ENCODE data around the gene PLA2G6.
A peak's percentile ranks its signal among the peaks of the same experiment; 100 is the strongest.

PLA2G6 gene

DNA sequence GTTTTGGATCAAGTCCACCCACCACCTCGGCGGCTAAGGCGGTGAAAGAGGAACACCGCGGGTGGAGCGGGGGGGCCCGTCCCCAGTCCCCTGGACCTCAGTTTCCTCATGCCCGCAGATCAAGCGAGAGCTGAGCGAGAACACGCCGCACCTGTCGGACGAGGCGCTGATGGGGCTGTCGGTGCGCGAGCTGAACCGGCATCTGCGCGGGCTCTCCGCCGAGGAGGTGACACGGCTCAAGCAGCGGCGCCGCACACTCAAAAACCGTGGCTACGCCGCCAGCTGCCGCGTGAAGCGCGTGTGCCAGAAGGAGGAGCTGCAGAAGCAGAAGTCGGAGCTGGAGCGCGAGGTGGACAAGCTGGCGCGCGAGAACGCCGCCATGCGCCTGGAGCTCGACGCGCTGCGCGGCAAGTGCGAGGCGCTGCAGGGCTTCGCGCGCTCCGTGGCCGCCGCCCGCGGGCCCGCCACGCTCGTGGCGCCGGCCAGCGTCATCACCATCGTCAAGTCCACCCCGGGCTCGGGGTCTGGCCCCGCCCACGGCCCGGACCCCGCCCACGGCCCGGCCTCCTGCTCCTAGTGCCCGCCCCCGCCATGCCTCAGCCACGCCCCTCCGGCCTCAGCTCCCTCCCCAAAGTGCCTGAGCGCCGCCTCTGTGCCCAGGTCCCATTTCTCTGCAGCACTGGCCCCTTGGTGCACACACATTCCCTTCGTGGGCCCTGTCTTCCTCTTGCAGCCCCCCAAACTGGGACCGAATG is 32.8 kb upstream of the PLA2G6 start:
- DNase-seq: peak; percentile 73

DNA sequence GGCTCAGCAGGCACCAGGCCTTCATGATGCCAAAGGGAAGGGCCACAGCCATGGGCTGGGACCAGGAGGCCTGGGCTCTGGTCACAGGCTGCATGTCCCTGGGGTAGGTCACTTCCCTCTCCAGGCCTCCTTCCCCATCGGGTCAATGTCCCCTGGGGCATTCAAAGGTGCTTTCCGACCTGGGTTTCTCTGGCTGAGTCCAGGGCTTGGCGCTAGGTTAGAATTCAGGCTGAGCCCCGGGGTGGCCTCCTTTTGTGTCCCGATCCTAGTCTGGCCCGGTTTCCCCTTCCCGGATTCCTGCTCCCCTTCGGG is 32.3 kb upstream of the PLA2G6 start:
- no peak for DNase-seq

DNA sequence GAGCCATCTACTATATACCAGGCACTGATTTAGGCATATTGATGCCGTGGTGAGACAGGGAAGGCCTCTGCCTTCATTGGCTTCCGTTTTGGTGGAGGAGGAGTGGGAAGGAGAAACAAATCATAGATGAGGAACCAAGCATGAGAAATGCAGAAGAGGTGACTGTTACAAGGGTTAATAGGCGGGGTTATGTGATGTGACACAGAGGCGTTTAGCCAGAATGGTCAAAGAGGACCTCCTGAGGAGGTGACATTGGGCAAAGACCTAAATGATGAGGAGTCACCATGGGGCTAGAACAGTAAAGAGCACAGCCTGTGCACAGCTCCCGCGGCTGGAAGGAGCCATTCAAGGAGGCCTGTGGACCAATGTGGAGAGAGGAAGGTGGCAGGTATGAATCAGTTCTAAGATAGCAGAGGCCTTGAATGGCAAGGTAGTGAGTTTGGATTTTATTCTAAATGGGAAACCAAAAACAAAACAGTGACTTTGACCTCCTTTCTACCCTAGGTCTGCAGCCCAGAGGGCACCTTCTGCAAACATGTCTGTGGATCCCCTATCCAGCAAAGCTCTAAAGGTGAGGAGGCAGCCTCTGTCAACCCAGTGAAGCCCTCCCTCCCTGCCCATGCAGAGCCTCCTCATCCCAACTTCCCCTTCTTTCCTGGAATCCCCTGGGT is 31.8 kb upstream of the PLA2G6 start:
- DNase-seq: no peak

DNA sequence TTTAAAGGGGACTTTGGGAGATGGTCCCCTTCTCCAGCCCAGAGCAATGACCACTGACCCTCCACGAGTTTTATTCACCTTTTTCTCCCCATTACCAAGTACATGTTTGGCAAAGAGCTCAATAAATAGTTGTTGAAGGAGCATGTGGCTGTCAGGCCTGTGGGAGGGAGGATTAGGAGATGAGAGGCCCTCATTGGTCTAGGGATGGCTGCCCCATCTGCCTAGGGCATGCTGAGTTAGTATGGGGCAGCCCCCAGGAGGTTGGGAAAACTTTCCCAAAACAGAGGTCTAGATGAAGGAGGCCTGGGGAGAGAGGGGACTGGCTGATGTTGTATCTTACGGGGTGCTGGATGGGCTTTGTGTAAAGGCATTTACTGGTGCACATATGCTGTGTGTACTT is 30.8 kb upstream of the PLA2G6 start:
- DNase-seq: no peak

DNA sequence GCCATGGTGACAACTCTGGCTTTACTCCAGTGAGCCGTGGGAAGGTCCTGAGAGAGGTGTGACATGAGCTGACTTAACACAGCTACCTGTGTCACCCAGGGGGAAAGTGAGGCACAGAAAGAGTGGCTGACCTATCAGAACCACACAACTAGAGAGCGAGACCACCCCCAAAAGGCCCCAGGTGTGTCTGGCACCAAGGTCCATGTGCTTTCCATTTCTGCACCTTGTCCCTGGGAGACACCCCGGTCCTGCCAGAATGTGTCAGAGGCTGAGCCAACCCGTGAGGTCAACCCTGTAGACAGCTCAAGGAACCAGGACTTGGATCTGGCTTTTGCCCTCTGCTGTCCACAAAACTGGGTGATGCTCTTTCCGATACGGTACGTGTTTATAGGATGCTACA is 29.9 kb upstream of the PLA2G6 start:
- no peak for DNase-seq

DNA sequence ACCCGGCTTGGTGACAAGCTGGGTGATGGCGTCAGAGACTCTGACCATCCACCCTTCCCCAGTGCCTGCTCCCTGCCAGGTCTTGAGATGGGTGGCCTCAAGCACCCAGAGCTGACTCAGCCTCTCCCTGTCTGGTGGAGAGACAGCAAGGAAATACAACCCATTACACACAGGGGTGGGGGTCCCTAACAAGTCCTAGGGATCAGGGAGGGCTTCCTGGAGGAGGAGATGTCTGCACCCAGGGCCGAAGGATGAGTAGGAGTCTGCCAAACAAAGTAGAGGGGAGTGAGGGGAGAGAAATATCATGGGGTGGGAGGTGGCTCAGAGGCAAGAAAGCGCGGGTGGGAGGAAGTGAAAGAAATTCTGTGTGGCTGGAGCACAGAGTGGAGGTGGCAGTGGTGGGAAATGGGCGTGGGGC is 26.9 kb upstream of the PLA2G6 start:
- DNase-seq: no peak

DNA sequence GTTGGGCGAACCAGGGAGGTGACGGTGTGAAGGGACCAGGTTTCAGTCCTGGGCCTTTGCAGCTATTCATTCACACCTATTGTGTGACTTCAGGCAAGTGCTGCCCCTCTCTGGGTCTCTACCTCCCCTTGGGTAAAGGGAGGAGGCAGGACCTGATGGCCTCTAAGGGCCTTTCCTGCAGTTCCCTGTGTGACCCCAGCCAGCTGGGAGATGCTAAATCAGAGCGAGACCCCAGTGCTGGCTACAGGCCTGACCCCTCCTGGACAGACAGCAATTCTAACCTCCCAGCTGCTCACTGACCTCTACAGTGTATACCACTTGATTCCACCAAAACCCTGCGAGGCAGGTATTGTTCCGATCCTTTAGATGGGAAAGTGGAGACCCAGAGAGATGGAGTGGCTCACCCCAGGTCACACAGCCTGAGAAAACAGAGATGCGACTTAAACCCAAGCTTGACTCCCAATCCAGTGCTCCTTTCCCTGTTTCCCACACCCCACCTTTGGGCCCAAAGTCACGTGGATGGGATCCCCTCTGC is 26.3 kb upstream of the PLA2G6 start:
- no peak for DNase-seq

DNA sequence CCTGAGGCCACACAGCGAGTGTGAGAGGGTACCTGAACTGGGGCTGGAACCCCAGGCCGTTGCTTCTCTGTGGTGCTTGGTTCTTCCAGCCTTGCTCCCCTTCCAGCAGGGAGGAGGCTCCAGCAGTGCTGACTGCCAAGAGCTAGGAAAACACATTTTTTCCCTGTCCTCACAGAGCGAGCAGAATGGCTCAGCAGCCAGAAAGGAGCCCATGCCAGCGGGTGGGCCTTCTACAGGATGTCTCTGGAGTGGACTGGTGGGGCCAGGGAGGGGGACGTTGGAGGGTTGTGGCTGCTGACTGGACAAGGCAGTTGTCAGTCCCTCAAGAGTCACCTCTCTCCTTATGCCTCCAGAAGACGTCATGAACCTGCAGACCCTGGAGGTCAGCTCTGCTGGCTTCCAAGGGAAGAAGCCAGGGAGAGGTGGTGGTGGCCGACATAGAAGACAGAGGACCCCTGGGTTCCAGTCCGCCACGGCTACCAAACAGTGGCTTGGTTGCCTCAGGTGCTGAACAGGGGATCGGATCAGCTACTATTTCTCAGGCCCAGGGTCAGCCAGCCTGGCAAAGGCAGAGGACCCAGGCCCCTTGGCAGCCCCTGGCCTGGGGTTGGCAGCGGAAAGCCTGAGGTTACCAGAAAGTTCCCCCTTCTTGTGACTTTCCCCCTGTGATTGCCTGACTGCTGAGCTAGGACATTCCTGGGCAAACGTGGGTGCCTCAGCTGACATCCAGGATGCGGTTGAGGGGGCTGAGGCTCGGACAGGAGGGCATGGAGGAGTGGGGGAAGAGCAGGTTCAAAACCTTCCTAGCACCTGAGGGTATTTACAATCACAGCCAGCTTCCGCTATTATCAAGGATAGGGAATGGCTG is 23.9 kb upstream of the PLA2G6 start:
- peak; percentile 83 for DNase-seq

DNA sequence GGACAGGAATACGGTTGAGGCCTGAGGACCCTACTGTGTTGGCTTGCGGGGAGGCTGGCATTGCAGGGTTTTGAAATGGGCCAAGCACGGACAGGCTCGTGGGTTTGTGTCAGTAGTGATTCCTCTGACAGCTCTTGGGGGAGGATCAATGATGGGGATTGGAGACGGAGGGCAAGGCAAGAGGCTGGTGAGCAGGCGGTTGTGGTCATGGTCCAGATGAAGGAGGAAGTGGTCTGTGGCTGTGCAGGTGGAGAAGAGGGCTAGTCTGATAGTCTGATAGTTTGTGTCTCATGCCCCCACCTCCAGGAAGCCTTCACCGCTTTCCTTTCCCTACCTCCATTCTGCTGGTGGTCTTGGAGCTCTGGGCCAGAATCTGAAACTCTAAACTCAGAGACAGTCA is 23.2 kb upstream of the PLA2G6 start:
- no peak for DNase-seq

DNA sequence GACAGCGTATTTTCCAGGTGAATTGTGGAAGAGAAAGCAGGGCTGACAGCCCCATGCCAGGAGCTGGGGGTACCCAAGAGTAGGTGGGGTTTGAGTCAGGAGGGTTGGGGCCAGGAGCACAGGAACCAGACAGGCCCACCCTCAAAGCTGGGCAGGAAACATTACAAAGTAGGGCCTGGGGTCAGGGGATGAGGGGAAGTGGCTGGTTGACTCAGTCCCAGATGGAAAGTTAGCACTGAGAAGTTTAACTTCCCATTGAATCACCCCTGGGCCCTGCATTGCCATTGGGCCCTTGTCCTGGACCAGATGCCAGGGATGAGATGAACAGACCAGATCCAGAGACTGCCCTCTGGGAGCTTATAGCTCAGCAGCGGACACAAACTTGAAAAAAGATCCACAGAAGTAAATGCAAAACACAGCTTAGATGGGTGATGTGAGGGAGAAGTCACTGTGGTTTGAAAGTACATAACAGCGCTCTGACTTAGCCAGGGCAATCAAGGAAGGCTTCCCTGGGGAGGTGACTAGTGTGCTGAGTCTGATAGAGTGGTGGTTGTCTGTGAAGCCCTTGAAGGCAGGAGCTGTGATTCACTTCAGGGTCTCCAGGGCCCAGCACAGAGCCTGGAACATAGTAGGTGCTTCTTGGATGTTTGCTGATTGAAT is 22.4 kb upstream of the PLA2G6 start:
- peak; percentile 54 for DNase-seq

DNA sequence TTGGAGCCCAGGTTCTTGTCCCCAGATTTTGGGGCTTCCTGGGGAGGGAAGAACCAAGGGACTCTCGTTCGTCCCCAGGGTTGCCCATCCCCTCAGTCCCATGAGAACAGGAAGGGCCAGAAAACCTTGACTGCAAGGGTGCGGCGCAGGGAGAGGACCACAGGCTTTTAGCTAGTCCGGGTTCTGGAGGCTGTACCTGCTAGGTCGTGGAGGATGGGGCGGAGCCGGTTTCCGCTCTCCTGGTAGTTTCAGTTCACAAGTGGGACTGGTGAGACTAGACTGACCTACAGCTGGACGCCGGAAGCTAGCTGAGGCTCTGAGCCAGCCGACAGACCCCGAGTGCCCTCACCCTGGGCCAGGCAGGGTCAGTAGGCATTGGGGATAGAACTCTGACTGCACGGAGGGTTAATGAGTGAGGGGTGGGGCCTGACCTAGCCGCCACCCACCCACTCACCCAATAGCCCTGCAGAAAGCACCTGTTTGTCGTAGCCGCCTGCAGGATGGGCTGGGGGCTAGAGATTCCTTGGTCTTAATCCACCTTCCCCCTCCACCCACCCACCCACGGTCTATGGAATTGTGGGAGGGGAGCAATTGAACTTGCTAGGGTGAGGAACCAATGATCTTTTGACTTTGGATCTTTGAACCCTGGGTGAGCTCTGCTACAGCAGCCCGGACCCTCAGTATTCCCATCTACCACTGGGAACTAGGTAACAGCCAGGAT is 21.6 kb upstream of the PLA2G6 start:
- DNase-seq: no peak

DNA sequence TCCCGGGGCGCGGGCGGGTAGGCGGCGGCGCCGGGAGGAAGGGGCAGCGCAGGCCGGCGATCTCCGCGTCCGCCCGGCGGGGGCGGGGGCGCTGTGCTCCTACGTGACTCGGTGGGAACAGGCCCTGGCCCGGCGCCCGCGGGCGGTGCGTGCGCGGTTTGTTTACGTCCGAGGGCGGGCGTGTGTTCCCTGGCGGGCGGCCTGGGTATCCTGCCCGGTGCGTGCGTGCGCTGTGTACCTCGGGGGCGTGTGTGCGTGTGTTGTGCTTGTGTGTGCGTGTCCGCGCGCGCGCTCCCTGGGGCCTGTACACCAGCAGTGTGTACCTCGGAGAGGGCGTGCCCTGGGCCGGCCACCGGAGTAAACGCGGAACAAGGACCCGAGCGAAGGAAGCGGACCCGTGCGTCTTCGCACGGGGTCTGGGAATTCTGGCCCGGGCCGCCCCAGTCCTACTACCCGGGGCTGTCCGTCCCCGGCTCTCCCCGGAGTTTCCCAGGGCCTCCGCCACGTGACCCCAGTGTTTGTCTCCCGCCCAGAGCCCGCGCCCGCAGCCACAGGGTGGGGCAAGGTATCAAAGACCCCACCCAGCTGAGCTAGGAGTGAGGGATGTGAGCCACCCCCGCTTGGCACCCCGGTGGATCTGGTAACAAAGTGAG is 20.9 kb upstream of the PLA2G6 start:
- peak; percentile 79 for DNase-seq

DNA sequence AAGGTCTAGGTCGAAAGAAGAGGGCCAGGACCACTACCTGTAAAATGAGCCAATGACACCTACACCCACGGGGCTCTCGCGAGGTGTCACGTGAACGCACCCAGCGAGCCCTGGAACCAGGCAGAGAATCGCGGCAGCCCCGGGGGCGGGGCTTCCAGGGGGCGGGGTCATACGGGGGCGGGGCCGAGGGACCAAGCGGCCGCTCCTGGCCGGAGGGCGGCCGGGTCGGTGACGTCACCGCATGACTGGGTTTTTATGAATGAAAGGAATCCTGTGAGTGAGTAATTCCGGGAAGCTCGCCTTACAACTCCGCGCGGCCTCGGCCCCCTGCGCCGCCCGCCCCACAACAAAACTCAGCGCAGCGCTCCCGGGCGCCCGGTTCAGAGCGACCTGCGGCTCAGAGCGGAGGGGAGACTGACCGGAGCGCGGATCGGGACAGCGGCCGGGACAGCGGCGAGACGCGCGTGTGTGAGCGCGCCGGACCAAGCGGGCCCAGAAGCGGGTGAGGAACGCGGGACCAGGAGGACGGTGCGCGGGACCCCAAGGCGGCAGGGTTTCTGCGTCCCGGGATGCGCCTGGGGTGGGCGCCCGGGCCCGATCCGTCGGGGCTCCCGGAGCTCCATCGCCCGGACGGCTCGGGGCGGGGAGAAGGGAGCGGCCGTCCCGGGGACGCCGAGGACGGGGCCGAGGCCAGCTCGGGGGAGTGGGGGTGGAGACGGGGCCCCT is 20.2 kb upstream of the PLA2G6 start, which contains the start of gene MAFF:
MAFF (plus strand) TSS at position 284 of the 726 bp plus-strand sequence. CDS start 11,860 bp downstream, outside the sequence.
- DNase-seq: peak; percentile 97

DNA sequence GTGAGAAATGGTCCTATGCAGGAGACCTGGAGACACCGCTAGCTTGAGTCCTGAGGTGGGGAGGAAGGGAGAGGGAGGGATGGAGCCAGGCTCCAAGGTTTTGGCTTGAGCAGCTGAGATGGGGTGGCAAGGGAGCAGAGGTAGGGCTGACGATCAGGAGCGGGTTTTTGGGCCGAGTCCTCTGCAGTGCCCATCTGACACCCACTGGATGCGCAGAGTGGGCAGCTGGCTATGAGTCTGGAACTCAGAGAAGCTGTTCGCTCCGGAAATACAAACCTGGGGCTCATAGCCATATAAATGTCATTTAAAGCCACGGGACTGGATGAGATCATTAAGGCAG is 19.7 kb upstream of the PLA2G6 start:
- DNase-seq: no peak

DNA sequence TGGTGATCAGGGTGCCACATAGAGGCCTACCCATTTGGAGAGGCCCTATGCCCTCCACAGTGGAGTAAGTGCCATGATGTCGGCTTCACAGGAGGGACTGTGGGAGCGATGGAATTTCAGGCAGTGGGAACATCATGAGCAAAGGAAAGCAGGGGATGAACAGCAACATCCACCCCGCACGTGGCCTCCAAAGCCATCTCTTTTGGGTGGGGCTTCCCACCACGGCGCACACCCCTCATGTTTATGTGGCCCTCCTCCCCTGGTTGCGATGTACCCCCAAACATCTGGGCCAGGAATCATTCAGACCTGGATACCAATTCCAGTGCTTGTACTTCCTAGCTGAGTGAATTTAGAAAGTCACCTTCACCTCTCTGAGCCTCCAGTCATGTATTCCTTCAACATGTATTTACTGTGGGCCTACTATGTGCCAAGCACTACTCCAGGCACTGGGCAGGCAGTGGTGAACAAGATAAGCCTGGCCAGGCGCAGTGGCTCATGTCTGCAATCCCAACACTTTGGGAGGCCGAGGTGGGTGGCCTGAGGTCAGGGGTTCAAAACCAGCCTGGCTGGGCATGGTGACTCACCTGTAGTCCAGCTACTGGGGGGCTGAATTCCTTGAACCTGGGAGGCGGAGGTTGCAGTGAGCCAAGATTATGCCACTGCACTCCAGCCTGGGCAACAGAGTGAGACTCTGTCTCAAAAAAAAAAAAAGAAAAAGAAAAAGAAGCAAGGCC is 18.4 kb upstream of the PLA2G6 start:
- no peak for DNase-seq

DNA sequence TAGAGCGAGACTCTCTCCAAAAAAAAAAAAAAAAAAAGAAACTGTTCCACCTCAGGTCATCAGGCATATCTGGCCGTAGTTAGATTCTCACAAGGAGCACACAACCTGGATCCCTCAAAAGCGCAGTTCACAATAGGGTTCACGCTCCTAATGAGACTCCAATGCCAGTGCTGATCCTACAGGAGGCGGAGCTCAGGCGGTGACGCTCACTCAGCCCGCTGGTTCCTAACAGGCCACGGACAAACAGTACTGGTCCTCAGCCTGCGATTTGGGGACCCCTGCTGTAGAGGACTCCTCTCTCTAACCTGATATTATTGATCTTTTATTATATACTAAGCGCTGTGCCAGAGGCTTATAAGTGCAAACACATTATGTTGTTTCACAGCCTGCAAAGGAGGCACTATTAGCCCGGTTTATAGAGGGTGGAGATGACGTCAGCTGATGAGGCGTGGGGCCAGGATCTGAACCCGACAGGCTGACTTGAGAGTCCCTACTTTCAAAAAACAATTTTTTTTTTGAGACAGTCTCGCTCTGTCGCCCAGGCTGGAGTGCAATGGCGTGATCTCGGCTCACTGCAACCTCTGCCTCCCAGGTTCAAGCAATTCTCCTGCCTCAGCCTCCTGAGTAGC is 15.3 kb upstream of the PLA2G6 start:
- no peak for DNase-seq

DNA sequence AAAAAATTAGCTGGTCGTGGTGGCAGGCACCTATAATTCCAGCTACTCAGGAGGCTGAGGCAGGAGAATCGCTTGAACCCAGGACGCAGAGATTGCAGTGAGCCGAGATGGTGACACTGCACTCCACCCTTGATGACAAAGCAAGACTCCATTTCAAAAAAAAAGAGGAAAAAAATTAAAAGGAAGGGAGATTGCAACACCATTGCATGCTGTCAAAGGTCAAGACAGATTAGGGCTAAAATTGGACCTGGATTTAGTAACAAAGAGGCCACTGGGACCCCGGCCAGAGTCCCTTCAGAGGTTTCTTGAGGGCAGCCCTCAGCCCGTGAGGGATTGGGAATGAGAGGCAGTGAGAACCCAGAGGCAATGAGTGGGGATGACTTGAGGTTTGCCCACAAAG is 11.9 kb upstream of the PLA2G6 start:
- DNase-seq: no peak

DNA sequence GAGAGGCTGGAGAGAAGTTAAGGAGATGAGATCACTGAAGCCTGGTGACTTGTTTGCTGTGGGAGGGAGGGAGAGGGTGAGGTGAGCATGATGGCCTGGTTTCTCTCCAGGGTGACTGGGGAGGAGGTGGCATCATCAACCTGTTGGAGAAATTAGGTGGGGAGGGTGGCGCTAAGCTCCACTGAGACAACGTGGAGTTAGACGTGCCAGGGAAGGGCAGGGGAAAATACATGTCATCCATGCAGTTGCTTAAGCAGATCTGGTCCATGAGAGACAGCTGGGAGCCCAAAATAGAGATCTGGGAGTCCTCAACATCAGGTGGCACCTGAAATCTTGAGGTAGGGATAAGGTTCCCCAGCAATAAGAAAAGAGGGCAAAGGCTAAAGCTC is 10.8 kb upstream of the PLA2G6 start:
- DNase-seq: no peak

DNA sequence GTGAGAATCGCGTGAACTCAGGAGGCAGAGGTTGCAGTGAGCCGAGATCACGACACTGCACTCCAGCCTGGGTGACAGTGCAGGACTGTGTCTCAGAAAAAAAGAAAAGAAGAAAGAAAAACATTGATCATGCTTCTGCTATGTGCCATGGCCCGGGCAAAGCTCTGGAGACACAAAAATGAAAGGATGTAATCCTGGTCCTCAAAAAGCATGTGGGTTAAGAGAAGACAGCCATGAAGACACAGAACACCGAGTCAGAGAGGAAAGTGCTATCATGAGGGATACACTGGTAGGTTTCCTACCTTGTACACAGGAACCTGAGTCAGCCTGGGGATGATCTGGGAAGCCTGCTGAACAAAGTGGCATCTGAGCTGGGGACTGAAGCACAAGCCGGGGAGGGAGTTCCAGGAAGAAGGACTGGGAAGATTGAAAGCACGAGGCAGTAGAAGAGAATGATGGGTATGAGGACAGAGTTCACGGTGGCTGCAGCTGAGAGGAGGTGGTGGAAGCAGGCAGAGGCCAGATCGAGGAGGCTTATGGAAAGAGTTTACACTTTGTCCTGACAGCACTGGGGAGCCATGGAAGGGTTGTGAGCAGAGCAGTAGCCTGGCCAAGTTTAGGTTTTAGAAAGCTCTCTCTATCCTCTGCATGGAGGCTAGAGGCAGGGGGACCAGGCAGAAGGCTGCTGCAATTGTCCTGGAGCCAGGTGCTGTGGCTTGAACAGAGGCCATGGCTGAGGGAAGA is 10.3 kb upstream of the PLA2G6 start:
- DNase-seq: no peak

All from fibroblast of skin of right quadriceps (primary cell).